ENCODE results near the gene LONRF2.
"Not testable (repeated sequence)": the region's sequence is repeated elsewhere in the genome, so short reads cannot be mapped to it uniquely, and the experiment has no call there.

Gene LONRF2

GRCh38 chr2:100321866-100322820, at the start of gene LONRF2:
Gene LONRF2, minus strand, starts transcription at chr2:100322501. Its CDS starts 408 bp downstream, at chr2:100322093.
- DNase-seq: no peak

GRCh38 chr2:100367163-100367562, 44.9 kb upstream of the LONRF2 start:
- peak; percentile 2 for DNase-seq

- DNase-seq: no peak
Measured at GRCh38 chr2:100365434-100365833, 43.1 kb upstream of the LONRF2 start.

GRCh38 chr2:100362269-100362668, 40.0 kb upstream of the LONRF2 start:
- DNase-seq: not testable (repeated sequence)

GRCh38 chr2:100359576-100359975, 37.3 kb upstream of the LONRF2 start:
- no peak for DNase-seq

GRCh38 chr2:100358554-100358953, 36.3 kb upstream of the LONRF2 start:
- no peak for DNase-seq

GRCh38 chr2:100352521-100352920, 30.2 kb upstream of the LONRF2 start:
- DNase-seq: no peak

GRCh38 chr2:100350661-100351185, 28.4 kb upstream of the LONRF2 start:
- no peak for DNase-seq

- not testable (repeated sequence) for DNase-seq
Measured at GRCh38 chr2:100345144-100345543, 22.8 kb upstream of the LONRF2 start.

GRCh38 chr2:100344433-100344832, 22.1 kb upstream of the LONRF2 start:
- DNase-seq: no peak

GRCh38 chr2:100342466-100342865, 20.2 kb upstream of the LONRF2 start:
- not testable (repeated sequence) for DNase-seq

- DNase-seq: no peak
Measured at GRCh38 chr2:100339823-100340222, 17.5 kb upstream of the LONRF2 start.

- DNase-seq: peak; percentile 44
Measured at GRCh38 chr2:100334929-100335328, 12.6 kb upstream of the LONRF2 start.

- DNase-seq: no peak
Measured at GRCh38 chr2:100327742-100328141, 5.4 kb upstream of the LONRF2 start.

GRCh38 chr2:100321179-100321865, 979 bp downstream of the LONRF2 start:
- no peak for DNase-seq

- no peak for DNase-seq
Measured at GRCh38 chr2:100320547-100321178, 1.6 kb downstream of the LONRF2 start.

- no peak for DNase-seq
Measured at GRCh38 chr2:100317634-100318033, 4.7 kb downstream of the LONRF2 start.

GRCh38 chr2:100309973-100310719, 12.2 kb downstream of the LONRF2 start:
- DNase-seq: no peak

GRCh38 chr2:100309311-100309710, 13.0 kb downstream of the LONRF2 start:
- DNase-seq: no peak

- no peak for DNase-seq
Measured at GRCh38 chr2:100303744-100304143, 18.6 kb downstream of the LONRF2 start.

GRCh38 chr2:100302585-100302892, 19.8 kb downstream of the LONRF2 start:
- no peak for DNase-seq

- peak; percentile 23 for DNase-seq
Measured at GRCh38 chr2:100301881-100302584, 20.3 kb downstream of the LONRF2 start.

Data from MV-4-11 (cell line).